Measurements from ENCODE around the gene USP1. TPM values are rescaled to one million over a fixed set of nuclear protein-coding genes. Genes with fewer than 3 reads are reported as not detected.

Gene USP1
- total RNA-seq, 2 experiments from 2014 or later: 69.6 to 96.6 TPM

GRCh38 chr1:62494137-62494536 lies 57.3 kb downstream of the USP1 start:
- H3K4me3 ChIP-seq (ENCODE audit: low read depth, low read length, poor library complexity, severe bottlenecking): no peak overlapping the region
- CTCF ChIA-PET (ENCODE audit: unreplicated experiment): no interaction called here

GRCh38 chr1:62500210-62500609 lies 63.4 kb downstream of the USP1 start:
- Histone ChIP-seq H4K20me1 (ENCODE audit: insufficient read depth, low read length) (no peaks in the 10 kb centered on the region), H3K79me2 (ENCODE audit: insufficient read depth, low read depth, low read length) (no peaks in the 10 kb centered on the region), H3K4me1 (ENCODE audit: insufficient read depth, low read length, poor library complexity, severe bottlenecking) (no peaks in the 10 kb centered on the region), H3K36me3 (ENCODE audit: insufficient read depth, low read length) (0 out of 2 replicates have a peak, but pooled peaks cover 6% of the 10 kb centered on the region), H2AFZ (ENCODE audit: low read length) (no peak overlapping the region), H3K9me2 (ENCODE audit: insufficient read depth, low read length) (no peaks in the 10 kb centered on the region), H3K27ac (ENCODE audit: low read depth, low read length, poor library complexity, severe bottlenecking) (no peak overlapping the region), H3K4me3 (ENCODE audit: low read depth, low read length, poor library complexity, severe bottlenecking) (no peak overlapping the region), H3K9me3 (ENCODE audit: low read length) (no peaks in the 10 kb centered on the region), H3K4me2 (ENCODE audit: low read length) (no peak overlapping the region)
- no TSS peak for BruUV-seq (replicated peaks)
- POLR2A ChIA-PET: interaction anchor here (0.6 kb wide), 1 partner anchor 303 kb away, joined by 3 read pairs; no protein-coding TSS in a partner anchor
- TF ChIP-seq EZH2phosphoT487 (IDR thresholded peaks at IDR 0.05; ENCODE audit: borderline replicate concordance, low read depth, low read length) (no peak), CTCF (conservative IDR thresholded peaks at IDR 0.05; ENCODE audit: low read length) (no peak)
- intact Hi-C loops (cut with micrococcal nuclease; ENCODE audit: unreplicated experiment): no loop called here
- CTCF ChIA-PET (ENCODE audit: unreplicated experiment): no interaction called here
- DNase-seq (ENCODE audit: low spot score): no peak

More at GRCh38 chr1:62494137-62494536, 57.3 kb downstream of the USP1 start:
- intact Hi-C loops (cut with micrococcal nuclease; ENCODE audit: unreplicated experiment): no loop called here
- no peaks in the 10 kb centered on the region for H3K9me3 ChIP-seq (ENCODE audit: low read length)
- POLR2A ChIA-PET: interaction anchor here (0.7 kb wide), 1 partner anchor 13 kb away, joined by 3 read pairs; no protein-coding TSS in a partner anchor
- no peak for DNase-seq (ENCODE audit: low spot score)
- H3K27ac ChIP-seq (ENCODE audit: low read depth, low read length, poor library complexity, severe bottlenecking): no peak overlapping the region
- no peaks in the 10 kb centered on the region for H3K9me2 ChIP-seq (ENCODE audit: insufficient read depth, low read length)
- H3K36me3 ChIP-seq (ENCODE audit: insufficient read depth, low read length): no peaks in the 10 kb centered on the region
- no peak for TF ChIP-seq EZH2phosphoT487 (IDR thresholded peaks at IDR 0.05; ENCODE audit: borderline replicate concordance, low read depth, low read length)
- TF ChIP-seq CTCF (conservative IDR thresholded peaks at IDR 0.05; ENCODE audit: low read length): no peak
- H4K20me1 ChIP-seq (ENCODE audit: insufficient read depth, low read length): no peaks in the 10 kb centered on the region
- H3K4me1 ChIP-seq (ENCODE audit: insufficient read depth, low read length, poor library complexity, severe bottlenecking): no peaks in the 10 kb centered on the region
- no peaks in the 10 kb centered on the region for H3K79me2 ChIP-seq (ENCODE audit: insufficient read depth, low read depth, low read length)
- H2AFZ ChIP-seq (ENCODE audit: low read length): no peak overlapping the region
- no peak overlapping the region for H3K4me2 ChIP-seq (ENCODE audit: low read length)
- BruUV-seq (replicated peaks): no TSS peak

Other genes starting within 250 kb of the USP1 start
- not detected in 2 replicates for gene L1TD1, start 242.2 kb upstream of the USP1 start, total RNA-seq (2014; rRNA removed; shearing (Covaris generic))
- not detected in 2 replicates for gene L1TD1, start 242.2 kb upstream of the USP1 start, total RNA-seq (2022)
- gene KANK4, start 117.6 kb upstream of the USP1 start, total RNA-seq (2014; rRNA removed; shearing (Covaris generic)): not detected in 2 replicates
- gene KANK4, start 117.6 kb upstream of the USP1 start, total RNA-seq (2022): not detected in 2 replicates
- not detected in 2 replicates for gene ANGPTL3, start 160.5 kb downstream of the USP1 start, total RNA-seq (2014; rRNA removed; shearing (Covaris generic))
- gene ANGPTL3, start 160.5 kb downstream of the USP1 start, total RNA-seq (2022): not detected in 2 replicates